ENCODE results near the gene MEIS3. TPM values are rescaled to one million over a fixed set of nuclear protein-coding genes. Genes with fewer than 3 reads are reported as not detected.

The MEIS3 gene
- total and polyA plus RNA-seq, 2 donors (not counting 1 experiment from before 2014, with no cell fraction given): 30.5 to 57.8 TPM

- Histone ChIP-seq H3K9me3 (ENCODE audit: control insufficient read depth, insufficient read depth, low read depth, low read length) (no peaks in the 10 kb centered on the region), H3K9ac (ENCODE audit: insufficient read depth, low read length) (no peak overlapping the region), H3K4me1 (ENCODE audit: control insufficient read depth, extremely low read depth, insufficient read depth, low read length) (peaks cover 9% of the 10 kb centered on the region), H2AFZ (ENCODE audit: low read length) (no peak overlapping the region), H3K27ac (ENCODE audit: insufficient read depth, low read length) (no peak overlapping the region), H3K36me3 (ENCODE audit: control insufficient read depth, insufficient read depth, low read length) (peaks cover 35% of the 10 kb centered on the region), H3K4me3 (replicated peaks in 1 of 4; ENCODE audit: control extremely low read depth in 1 of 4, insufficient read depth in 1 of 4, low read depth in 3 of 4, low read length in 4 of 4) (no peak overlapping the region), H3K79me2 (ENCODE audit: control insufficient read depth, insufficient read depth, low read length) (no peaks in the 10 kb centered on the region), H4K20me1 (ENCODE audit: control insufficient read depth, extremely low read depth, insufficient read depth, low read length) (no peaks in the 10 kb centered on the region), H3K27me3 (ENCODE audit: control insufficient read depth, insufficient read depth, low read length) (no peaks in the 10 kb centered on the region), H3K4me2 (ENCODE audit: extremely low read depth, insufficient read depth, low read length) (no peak overlapping the region)
- no peak for TF ChIP-seq EZH2 (IDR thresholded peaks at IDR 0.05; ENCODE audit: low read length, missing control alignments)
- TF ChIP-seq CTCF (conservative IDR thresholded peaks at IDR 0.05 in 1 of 2, IDR thresholded peaks at IDR 0.05 in 1 of 2; ENCODE audit: low read depth in 1 of 2, low read length in 2 of 2): no peak
- no peak for DNase-seq (ENCODE audit: low read depth in 2 of 2)
These were observed 45.8 kb downstream of the MEIS3 start for GRCh38 chr19:47373246-47374240.

GRCh38 chr19:47372603-47373002, 46.7 kb downstream of the MEIS3 start:
- no peak overlapping the region for H3K4me3 ChIP-seq (replicated peaks in 1 of 4; ENCODE audit: control extremely low read depth in 1 of 4, insufficient read depth in 1 of 4, low read depth in 3 of 4, low read length in 4 of 4)
- no peaks in the 10 kb centered on the region for H3K9me3 ChIP-seq (ENCODE audit: control insufficient read depth, insufficient read depth, low read depth, low read length)
- no peak overlapping the region for H3K4me2 ChIP-seq (ENCODE audit: extremely low read depth, insufficient read depth, low read length)
- H3K27ac ChIP-seq (ENCODE audit: insufficient read depth, low read length): no peak overlapping the region
- no peak overlapping the region for H3K9ac ChIP-seq (ENCODE audit: insufficient read depth, low read length)
- H3K79me2 ChIP-seq (ENCODE audit: control insufficient read depth, insufficient read depth, low read length): no peaks in the 10 kb centered on the region
- H4K20me1 ChIP-seq (ENCODE audit: control insufficient read depth, extremely low read depth, insufficient read depth, low read length): no peaks in the 10 kb centered on the region
- H2AFZ ChIP-seq (ENCODE audit: low read length): no peak overlapping the region
- DNase-seq (ENCODE audit: low read depth in 2 of 2): no peak
- no peaks in the 10 kb centered on the region for H3K27me3 ChIP-seq (ENCODE audit: control insufficient read depth, insufficient read depth, low read length)
- no peak for TF ChIP-seq EZH2 (IDR thresholded peaks at IDR 0.05; ENCODE audit: low read length, missing control alignments)
- no peak for TF ChIP-seq CTCF (conservative IDR thresholded peaks at IDR 0.05 in 1 of 2, IDR thresholded peaks at IDR 0.05 in 1 of 2; ENCODE audit: low read depth in 1 of 2, low read length in 2 of 2)
- H3K4me1 ChIP-seq (ENCODE audit: control insufficient read depth, extremely low read depth, insufficient read depth, low read length): peaks cover 9% of the 10 kb centered on the region
- peaks cover 32% of the 10 kb centered on the region for H3K36me3 ChIP-seq (ENCODE audit: control insufficient read depth, insufficient read depth, low read length)

- Histone ChIP-seq H3K27ac (ENCODE audit: insufficient read depth, low read length) (no peak overlapping the region), H3K9ac (ENCODE audit: insufficient read depth, low read length) (no peak overlapping the region), H3K4me2 (ENCODE audit: extremely low read depth, insufficient read depth, low read length) (no peak overlapping the region), H3K27me3 (ENCODE audit: control insufficient read depth, insufficient read depth, low read length) (no peaks in the 10 kb centered on the region), H2AFZ (ENCODE audit: low read length) (no peak overlapping the region), H4K20me1 (ENCODE audit: control insufficient read depth, extremely low read depth, insufficient read depth, low read length) (no peaks in the 10 kb centered on the region), H3K9me3 (ENCODE audit: control insufficient read depth, insufficient read depth, low read depth, low read length) (no peaks in the 10 kb centered on the region), H3K4me3 (replicated peaks in 1 of 4; ENCODE audit: control extremely low read depth in 1 of 4, insufficient read depth in 1 of 4, low read depth in 3 of 4, low read length in 4 of 4) (no peak overlapping the region), H3K36me3 (ENCODE audit: control insufficient read depth, insufficient read depth, low read length) (peaks cover 23% of the 10 kb centered on the region), H3K4me1 (ENCODE audit: control insufficient read depth, extremely low read depth, insufficient read depth, low read length) (peaks cover 9% of the 10 kb centered on the region), H3K79me2 (ENCODE audit: control insufficient read depth, insufficient read depth, low read length) (no peaks in the 10 kb centered on the region)
- DNase-seq (ENCODE audit: low read depth in 2 of 2): no peak
- TF ChIP-seq CTCF (conservative IDR thresholded peaks at IDR 0.05 in 1 of 2, IDR thresholded peaks at IDR 0.05 in 1 of 2; ENCODE audit: low read depth in 1 of 2, low read length in 2 of 2): no peak
- TF ChIP-seq EZH2 (IDR thresholded peaks at IDR 0.05; ENCODE audit: low read length, missing control alignments): no peak
These were observed 48.1 kb downstream of the MEIS3 start for GRCh38 chr19:47371261-47371660.
